Activated naive CD8-positive, alpha-beta T cell treated with anti-CD3 and anti-CD28 coated beads for 36 hours (primary cell): Measurements from ENCODE around the gene BTN1A1. TPM values are rescaled to one million over a fixed set of nuclear protein-coding genes. Genes with fewer than 3 reads are reported as not detected.
"Not testable (repeated sequence)": the region's sequence is repeated elsewhere in the genome, so short reads cannot be mapped to it uniquely, and the experiment has no call there.

ENCODE experiments used
- DNase-seq: peaks from one replicate; pipeline ENCODE4 v3.0.0; 2021
- H3K27ac Mint-ChIP-seq: one replicate; pipeline ENCODE4 v1.8.0; 2022; ENCODE audit warnings: mild to moderate bottlenecking, moderate library complexity, mixed read lengths
- H3K27me3 Mint-ChIP-seq: one replicate; pipeline ENCODE4 v1.8.0; 2022; ENCODE audit warnings: mild to moderate bottlenecking, mixed read lengths
- H3K36me3 Mint-ChIP-seq: one replicate; pipeline ENCODE4 v1.8.0; 2021; ENCODE audit warnings: mild to moderate bottlenecking, mixed read lengths
- H3K4me1 Mint-ChIP-seq: one replicate; pipeline ENCODE4 v1.8.0; 2021; ENCODE audit warnings: mixed read lengths
- H3K4me3 Mint-ChIP-seq: one replicate; pipeline ENCODE4 v1.8.0; 2022; ENCODE audit warnings: mild to moderate bottlenecking, moderate library complexity, mixed read lengths
- H3K9me3 Mint-ChIP-seq: one replicate; pipeline ENCODE4 v1.8.0; 2022; ENCODE audit warnings: mixed read lengths
- total RNA-seq, 2 experiments: library from RNA; stranded (reverse); gene quantifications; one replicate each; pipeline ENCODE4 v1.2.3, GENCODE V29; 2021

BTN1A1 gene
- total RNA-seq, 2 experiments from 2014 or later = 0.14 to 0.16 TPM

- H3K4me3 Mint-ChIP-seq = no peak overlapping the region
- peaks cover 32% of the 10 kb centered on the region for H3K4me1 Mint-ChIP-seq
- peaks cover 3% of the 10 kb centered on the region for H3K36me3 Mint-ChIP-seq
- peaks cover 4% of the 10 kb centered on the region for H3K27me3 Mint-ChIP-seq
- no peak for DNase-seq
- H3K9me3 Mint-ChIP-seq = peaks cover 1% of the 10 kb centered on the region
- no peak overlapping the region for H3K27ac Mint-ChIP-seq
Measured at GRCh38 chr6:26519359-26519758, 19.3 kb downstream of the BTN1A1 start.

GRCh38 chr6:26520237-26520849, 20.2 kb downstream of the BTN1A1 start:
- Mint-ChIP-seq H3K36me3 (peaks cover 6% of the 10 kb centered on the region), H3K27me3 (peaks cover 4% of the 10 kb centered on the region), H3K4me3 (peak overlapping the region; percentile 76), H3K27ac (peak overlapping the region; percentile 92), H3K4me1 (peaks cover 32% of the 10 kb centered on the region), H3K9me3 (peaks cover 1% of the 10 kb centered on the region)
- no peak for DNase-seq

DNA sequence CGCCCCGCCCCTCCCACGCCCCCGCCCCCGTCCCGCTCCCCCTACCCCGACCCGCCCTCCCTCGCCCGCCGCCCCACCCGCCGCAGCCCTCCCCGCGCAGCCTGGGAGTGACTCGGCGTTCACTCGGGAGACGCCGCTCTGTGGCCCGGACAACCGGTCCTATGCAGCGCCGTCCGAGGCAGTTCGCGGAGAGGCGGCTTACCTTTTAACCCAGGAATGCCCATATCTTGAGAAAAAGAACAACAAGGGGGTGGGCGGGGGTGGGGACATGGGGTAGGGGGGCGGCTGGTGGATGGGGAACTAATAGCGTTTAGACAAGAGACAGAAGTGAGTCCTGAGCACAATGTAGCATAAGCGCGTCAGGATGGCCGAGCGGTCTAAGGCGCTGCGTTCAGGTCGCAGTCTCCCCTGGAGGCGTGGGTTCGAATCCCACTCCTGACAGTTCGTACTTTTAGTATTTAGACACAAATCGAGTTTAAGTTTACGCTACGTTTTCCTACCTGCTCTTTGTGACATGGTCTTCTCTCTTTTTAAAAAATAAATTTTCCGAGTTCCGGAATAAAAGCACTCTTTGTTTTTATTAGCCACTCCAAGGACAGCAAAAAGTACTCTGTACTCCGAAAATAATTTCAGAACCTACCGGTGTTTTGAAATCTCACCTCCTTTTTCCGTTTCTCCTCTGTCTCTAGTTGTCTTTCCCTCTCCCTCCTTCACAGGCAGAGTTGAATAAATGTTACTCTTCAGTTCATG, 20.9 kb downstream of the BTN1A1 start:
- Mint-ChIP-seq H3K4me3 (peak overlapping the region; percentile 83), H3K4me1 (peaks cover 35% of the 10 kb centered on the region), H3K27me3 (peaks cover 4% of the 10 kb centered on the region), H3K36me3 (peaks cover 6% of the 10 kb centered on the region), H3K27ac (peak overlapping the region; percentile 85), H3K9me3 (peaks cover 1% of the 10 kb centered on the region)
- DNase-seq = peak; percentile 77

DNA sequence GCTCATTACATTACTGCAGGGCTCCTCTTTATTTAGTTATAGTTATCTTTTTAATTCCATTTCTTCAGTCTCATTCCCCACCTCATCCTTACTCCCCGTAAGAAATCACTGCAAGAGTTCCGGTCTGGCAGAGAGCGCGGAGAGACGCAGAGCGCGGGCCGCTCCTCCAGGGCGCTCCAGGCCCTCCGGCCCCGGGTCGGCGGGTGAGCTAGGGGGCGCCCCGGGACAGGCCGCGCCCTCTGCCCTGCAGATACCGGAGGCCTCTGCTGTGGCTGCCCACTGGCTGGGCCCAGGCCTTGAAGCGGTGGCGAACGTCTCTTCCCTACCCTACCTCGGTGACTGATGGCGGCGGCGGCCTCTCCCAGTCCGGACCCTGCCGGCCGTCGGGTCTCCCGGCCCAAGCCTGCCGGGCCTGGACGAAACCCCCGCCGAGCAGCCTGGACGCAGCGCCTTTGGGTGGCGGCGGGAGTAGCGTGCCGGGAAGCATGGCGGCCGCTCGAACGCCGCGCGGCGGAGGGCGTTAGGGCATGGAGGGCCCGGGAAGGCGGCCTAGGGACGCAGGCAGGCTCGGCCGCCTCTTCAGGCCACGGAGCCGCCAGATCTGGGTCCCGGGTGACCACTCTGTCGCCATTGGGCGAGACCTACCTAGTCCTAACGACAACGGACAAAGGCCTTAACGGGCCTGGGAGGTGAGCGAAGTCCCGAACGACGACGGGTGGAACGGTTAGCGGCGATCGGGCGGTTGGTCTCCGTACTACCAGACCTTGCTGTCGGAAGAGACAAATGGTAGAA, 21.7 kb downstream of the BTN1A1 start:
- H3K4me3 Mint-ChIP-seq = peak overlapping the region; percentile 83
- H3K27me3 Mint-ChIP-seq = peaks cover 4% of the 10 kb centered on the region
- peaks cover 6% of the 10 kb centered on the region for H3K36me3 Mint-ChIP-seq
- peak overlapping the region; percentile 85 for H3K27ac Mint-ChIP-seq
- H3K9me3 Mint-ChIP-seq = peaks cover 1% of the 10 kb centered on the region
- peak; percentile 79 for DNase-seq
- peaks cover 35% of the 10 kb centered on the region for H3K4me1 Mint-ChIP-seq

- H3K4me3 Mint-ChIP-seq = peak overlapping the region; percentile 81
- H3K36me3 Mint-ChIP-seq, H3K27me3 Mint-ChIP-seq, DNase-seq, H3K9me3 Mint-ChIP-seq: not testable (repeated sequence)
- H3K27ac Mint-ChIP-seq = peak overlapping the region; percentile 85
- peaks cover 35% of the 10 kb centered on the region for H3K4me1 Mint-ChIP-seq
Measured at GRCh38 chr6:26522486-26523228, 22.6 kb downstream of the BTN1A1 start.

- not testable (repeated sequence) for H3K9me3 Mint-ChIP-seq, H3K36me3 Mint-ChIP-seq, H3K27ac Mint-ChIP-seq, H3K27me3 Mint-ChIP-seq, H3K4me3 Mint-ChIP-seq, DNase-seq
- H3K4me1 Mint-ChIP-seq = peaks cover 37% of the 10 kb centered on the region
Measured at GRCh38 chr6:26524314-26524713, 24.2 kb downstream of the BTN1A1 start.

- no peak for DNase-seq
- Mint-ChIP-seq H3K4me1 (peaks cover 36% of the 10 kb centered on the region), H3K36me3 (peaks cover 6% of the 10 kb centered on the region), H3K27ac (no peak overlapping the region), H3K9me3 (peaks cover 1% of the 10 kb centered on the region), H3K27me3 (peaks cover 4% of the 10 kb centered on the region), H3K4me3 (no peak overlapping the region)
Measured at GRCh38 chr6:26524722-26525370, 24.7 kb downstream of the BTN1A1 start.

DNA sequence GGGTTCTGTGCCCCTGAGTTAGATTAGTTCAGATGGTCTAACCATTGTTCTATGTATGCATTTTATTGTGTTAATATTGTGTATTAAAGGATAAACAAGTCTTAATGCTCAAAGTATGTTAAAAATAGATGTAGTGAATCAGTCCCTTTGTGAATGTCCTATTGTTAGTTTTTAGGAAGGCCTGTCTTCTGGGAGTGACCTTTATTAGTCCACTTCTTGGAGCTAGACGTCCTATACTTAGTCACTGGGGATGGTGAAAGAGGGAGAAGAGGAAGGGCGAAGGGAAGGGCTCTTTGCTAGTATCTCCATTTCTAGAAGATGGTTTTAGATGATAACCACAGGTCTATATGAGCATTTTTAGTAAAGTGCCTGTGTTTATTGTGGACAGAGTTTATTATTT, 25.7 kb downstream of the BTN1A1 start:
- no peak overlapping the region for H3K27ac Mint-ChIP-seq
- H3K36me3 Mint-ChIP-seq = peaks cover 6% of the 10 kb centered on the region
- no peak for DNase-seq
- H3K27me3 Mint-ChIP-seq = peaks cover 4% of the 10 kb centered on the region
- H3K4me1 Mint-ChIP-seq = peaks cover 29% of the 10 kb centered on the region
- H3K9me3 Mint-ChIP-seq = peaks cover 1% of the 10 kb centered on the region
- H3K4me3 Mint-ChIP-seq = no peak overlapping the region

- no peaks in the 10 kb centered on the region for H3K27me3 Mint-ChIP-seq
- no peak overlapping the region for H3K4me3 Mint-ChIP-seq
- H3K36me3 Mint-ChIP-seq = peaks cover 3% of the 10 kb centered on the region
- H3K9me3 Mint-ChIP-seq = no peaks in the 10 kb centered on the region
- no peak for DNase-seq
- no peak overlapping the region for H3K27ac Mint-ChIP-seq
- peaks cover 29% of the 10 kb centered on the region for H3K4me1 Mint-ChIP-seq
Measured at GRCh38 chr6:26526928-26527327, 26.8 kb downstream of the BTN1A1 start.

- Mint-ChIP-seq H3K36me3 (peaks cover 2% of the 10 kb centered on the region), H3K9me3 (no peaks in the 10 kb centered on the region), H3K27me3 (peaks cover 4% of the 10 kb centered on the region), H3K27ac (no peak overlapping the region), H3K4me3 (no peak overlapping the region), H3K4me1 (peaks cover 33% of the 10 kb centered on the region)
- no peak for DNase-seq
Measured at GRCh38 chr6:26530203-26530602, 30.1 kb downstream of the BTN1A1 start.

DNA sequence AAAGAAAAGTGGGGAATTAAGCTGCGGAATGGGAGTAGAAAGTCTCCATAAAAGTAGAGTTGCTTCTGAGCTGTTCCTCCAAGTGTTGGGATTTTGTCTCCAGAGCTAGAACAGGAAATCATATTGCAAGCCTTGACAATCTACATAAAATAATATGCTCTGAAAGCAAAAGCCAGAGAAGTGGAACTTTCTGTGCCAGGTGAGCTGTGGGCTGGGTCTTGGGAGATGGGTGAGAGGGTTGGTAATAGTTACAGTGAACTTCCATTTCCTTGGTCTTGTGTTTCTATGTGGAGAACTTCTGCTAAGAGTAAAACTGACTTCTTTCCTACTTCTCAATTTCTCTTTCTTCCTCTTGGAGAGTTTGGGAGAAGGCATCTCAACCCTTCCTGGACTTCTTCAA, 31.8 kb downstream of the BTN1A1 start:
- DNase-seq = no peak
- H3K27ac Mint-ChIP-seq = peak overlapping the region; percentile 95
- no peaks in the 10 kb centered on the region for H3K9me3 Mint-ChIP-seq
- H3K4me3 Mint-ChIP-seq = no peak overlapping the region
- peaks cover 2% of the 10 kb centered on the region for H3K36me3 Mint-ChIP-seq
- peaks cover 39% of the 10 kb centered on the region for H3K4me1 Mint-ChIP-seq
- peaks cover 4% of the 10 kb centered on the region for H3K27me3 Mint-ChIP-seq

DNA sequence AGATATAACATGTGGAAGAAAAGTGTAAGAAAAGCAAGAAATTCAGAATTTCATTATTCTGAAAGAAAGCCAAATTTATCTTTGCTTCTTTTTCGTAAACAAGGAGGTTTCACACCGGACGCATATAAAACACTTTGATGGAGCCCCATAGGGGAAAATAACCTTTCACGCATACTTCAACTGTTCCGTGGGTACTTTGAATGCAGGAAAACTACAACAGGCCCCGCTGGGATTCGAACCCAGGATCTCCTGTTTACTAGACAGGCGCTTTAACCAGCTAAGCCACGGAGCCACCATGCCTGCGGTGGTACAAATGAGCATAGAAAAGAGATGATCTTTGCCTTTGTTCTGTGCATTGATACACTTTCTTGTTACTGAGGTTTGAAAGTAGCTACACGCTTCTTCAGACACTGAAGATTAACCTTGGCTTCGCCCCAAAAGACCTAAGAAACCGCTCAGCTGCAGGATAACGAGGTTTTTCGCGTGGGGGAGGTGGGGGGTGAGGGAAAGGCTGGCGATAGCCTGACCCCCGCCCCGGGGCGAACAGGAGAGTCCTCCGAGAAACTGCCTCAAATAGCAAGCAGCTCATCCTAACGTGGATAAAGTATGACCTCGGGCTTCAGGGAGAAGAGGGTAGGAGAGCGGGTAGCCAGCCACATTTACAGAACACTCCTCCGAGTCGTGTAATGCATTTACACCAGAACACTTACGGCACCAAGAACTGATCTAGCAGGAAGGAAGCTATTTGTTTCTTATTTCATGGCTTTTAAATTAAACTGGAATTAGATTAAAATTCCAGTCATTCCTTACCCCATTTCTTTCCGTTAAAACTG, 32.8 kb downstream of the BTN1A1 start:
- Mint-ChIP-seq H3K9me3 (no peaks in the 10 kb centered on the region), H3K4me1 (peaks cover 46% of the 10 kb centered on the region), H3K36me3 (peaks cover 4% of the 10 kb centered on the region), H3K27ac (peak overlapping the region; percentile 95), H3K4me3 (peak overlapping the region; percentile 97), H3K27me3 (peaks cover 12% of the 10 kb centered on the region)
- DNase-seq = peak; percentile 85

GRCh38 chr6:26533532-26533931, 33.4 kb downstream of the BTN1A1 start:
- Mint-ChIP-seq H3K36me3 (peaks cover 7% of the 10 kb centered on the region), H3K9me3 (no peaks in the 10 kb centered on the region), H3K27ac (peak overlapping the region; percentile 95), H3K4me3 (peak overlapping the region; percentile 97), H3K27me3 (peaks cover 15% of the 10 kb centered on the region), H3K4me1 (peaks cover 46% of the 10 kb centered on the region)
- DNase-seq = no peak
